Measurements from ENCODE around the gene CASZ1.

Gene CASZ1

GRCh38 chr1:10648689-10649516 lies 147.5 kb downstream of the CASZ1 start:
- DNase-seq: no peak

GRCh38 chr1:10647414-10648170 lies 148.9 kb downstream of the CASZ1 start:
- DNase-seq: no peak

- DNase-seq: no peak
Observed at GRCh38 chr1:10646347-10646861, 150.0 kb downstream of the CASZ1 start.

- DNase-seq: no peak
Observed at GRCh38 chr1:10644307-10645128, 151.9 kb downstream of the CASZ1 start.

GRCh38 chr1:10643607-10644306 lies 152.7 kb downstream of the CASZ1 start:
- DNase-seq: no peak

- DNase-seq: no peak
Observed at GRCh38 chr1:10642403-10643080, 153.9 kb downstream of the CASZ1 start.

GRCh38 chr1:10641976-10642375 lies 154.5 kb downstream of the CASZ1 start:
- DNase-seq: no peak

- DNase-seq: no peak
Observed at GRCh38 chr1:10640843-10641553, 155.4 kb downstream of the CASZ1 start.

GRCh38 chr1:10639775-10640578 lies 156.5 kb downstream of the CASZ1 start:
- no peak for DNase-seq

GRCh38 chr1:10639011-10639774 lies 157.3 kb downstream of the CASZ1 start:
- no peak for DNase-seq

GRCh38 chr1:10638559-10639005 lies 157.9 kb downstream of the CASZ1 start:
- DNase-seq: no peak

GRCh38 chr1:10637834-10638558 lies 158.4 kb downstream of the CASZ1 start:
- DNase-seq: no peak

- no peak for DNase-seq
Observed at GRCh38 chr1:10637400-10637799, 159.0 kb downstream of the CASZ1 start.

- DNase-seq: no peak
Observed at GRCh38 chr1:10635992-10636391, 160.5 kb downstream of the CASZ1 start.

- DNase-seq: no peak
Observed at GRCh38 chr1:10635085-10635896, 161.2 kb downstream of the CASZ1 start.

- DNase-seq: no peak
Observed at GRCh38 chr1:10634428-10635084, 161.9 kb downstream of the CASZ1 start.

- DNase-seq: no peak
Observed at GRCh38 chr1:10634075-10634427, 162.4 kb downstream of the CASZ1 start.
